Astrocyte of the cerebellum (primary cell): ENCODE measurements around the gene SLC10A7.

Source experiments
- DNase-seq: peaks from one replicate; pipeline ENCODE4 v3.0.0-alpha.2; 2011; ENCODE audit warnings: low read depth
- H3K4me3 ChIP-seq: 2 replicates; pipeline ENCODE4 v1.5.1; 2011; ENCODE audit warnings: mild to moderate bottlenecking, low read depth, low read length, moderate library complexity
- CTCF ChIP-seq: IDR thresholded peaks from 2 replicates; pipeline ENCODE4 v1.5.1; 2012; ENCODE audit warnings: low read length, low read depth, moderate library complexity, mild to moderate bottlenecking; ENCODE audit errors: missing control alignments
- in situ Hi-C: cut with HindIII; loops from 2 replicates; pipeline ENCODE4 v1.10.0; 2017; ENCODE audit warnings: low sequenced_read_pairs

The SLC10A7 gene

GRCh38 chr4:146340798-146341197 lies 180.9 kb downstream of the SLC10A7 start:
- in situ Hi-C loops = no loop called here
- DNase-seq = no peak
- peak; percentile 24 for TF ChIP-seq CTCF
- H3K4me3 ChIP-seq = no peak overlapping the region

GRCh38 chr4:146338512-146338911 lies 183.2 kb downstream of the SLC10A7 start:
- in situ Hi-C loops = no loop called here
- no peak for DNase-seq
- no peak overlapping the region for H3K4me3 ChIP-seq
- TF ChIP-seq CTCF = no peak

- no peak for TF ChIP-seq CTCF
- DNase-seq = no peak
- no peak overlapping the region for H3K4me3 ChIP-seq
- in situ Hi-C loops = no loop called here
These were observed 185.3 kb downstream of the SLC10A7 start for GRCh38 chr4:146336410-146336807.

GRCh38 chr4:146335763-146336409 lies 185.9 kb downstream of the SLC10A7 start:
- no peak overlapping the region for H3K4me3 ChIP-seq
- DNase-seq = no peak
- TF ChIP-seq CTCF = no peak
- in situ Hi-C loops = no loop called here

- H3K4me3 ChIP-seq = no peak overlapping the region
- DNase-seq = no peak
- in situ Hi-C loops = no loop called here
- TF ChIP-seq CTCF = no peak
These were observed 186.8 kb downstream of the SLC10A7 start for GRCh38 chr4:146334862-146335449.

- in situ Hi-C loops = no loop called here
- TF ChIP-seq CTCF = no peak
- no peak for DNase-seq
- no peak overlapping the region for H3K4me3 ChIP-seq
These were observed 187.9 kb downstream of the SLC10A7 start for GRCh38 chr4:146333895-146334262.
